Adrenal gland (tissue), 5 donors: ENCODE results near the gene RIPOR1.

Source experiments
- CTCF ChIP-seq, 6 experiments: fragments of 450-650 bp in 4 of 6; fragments of 200-600 bp in 2 of 6; sonication (generic) in 1 of 6; IDR thresholded peaks; 1 replicate in 5 of 6; 2 replicates in 1 of 6; pipeline versions ENCODE4 v1.5.1 to v1.8.0; 2016 to 2021; ENCODE audit warnings: antibody characterized with exemption in 6 of 6, mild to moderate bottlenecking in 2 of 6, moderate library complexity in 1 of 6
- POLR2A ChIP-seq, 2 donors: fragments of 450-650 bp; IDR thresholded peaks; one replicate each; pipeline ENCODE4 v1.6.1; 2017; ENCODE audit warnings: antibody characterized with exemption in 2 of 2, mild to moderate bottlenecking in 2 of 2, moderate library complexity in 1 of 2
- donor health status: DM: no; HTN: no; CAD: no.

- TF ChIP-seq CTCF (IDR thresholded peaks at IDR 0.05) (no peak), POLR2A (IDR thresholded peaks at IDR 0.05) (no peak)
Observed at GRCh38 chr16:67489401-67490083, 39.1 kb upstream of the RIPOR1 start.
